Mesodermal cell (in vitro differentiated cells): Measurements from ENCODE around the gene HOXA3.
A peak's percentile ranks its signal among the peaks of the same experiment; 100 is the strongest.

Experiments used
- H3K27ac ChIP-seq: 2 replicates; pipeline ENCODE4 v1.7.0; 2013; ENCODE audit warnings: mild to moderate bottlenecking, low read depth, low read length, moderate library complexity; ENCODE audit not compliant: severe bottlenecking
- H3K36me3 ChIP-seq: 2 replicates; pipeline ENCODE4 v1.7.1; 2013; ENCODE audit warnings: mild to moderate bottlenecking, low read length, moderate library complexity; ENCODE audit not compliant: control insufficient read depth, insufficient read depth
- H3K4me1 ChIP-seq: one replicate; pipeline ENCODE4 v1.7.1; 2013; ENCODE audit warnings: mild to moderate bottlenecking, low read length; ENCODE audit not compliant: insufficient read depth, control insufficient read depth, poor library complexity, severe bottlenecking
- H3K4me3 ChIP-seq: 2 replicates; pipeline ENCODE4 v1.7.0; 2013; ENCODE audit warnings: low read length, control low read depth, mild to moderate bottlenecking; ENCODE audit not compliant: insufficient read depth, poor library complexity, severe bottlenecking; ENCODE audit errors: extremely low read depth
- H3K9me3 ChIP-seq: 2 replicates; pipeline ENCODE4 v1.7.1; 2013; ENCODE audit warnings: mild to moderate bottlenecking, low read length, moderate library complexity; ENCODE audit not compliant: control insufficient read depth
- WGBS, 2 experiments: methylation state at CpG; one replicate each; pipeline ENCODE4 v1.1.5; 2013; ENCODE audit warnings: missing lambda C conversion rate in 2 of 2; ENCODE audit not compliant: insufficient coverage in 2 of 2; 5-methylcytosine and 5-hydroxymethylcytosine counted together

HOXA3 gene

GRCh38 chr7:27133409-27134231 is 18.8 kb downstream of the HOXA3 start:
- WGBS, 2 experiments, result 11% methylated on average over 12 of the region's 18 CpGs
- H3K9me3 ChIP-seq, result no peaks in the 10 kb centered on the region
- H3K4me3 ChIP-seq, result no peak overlapping the region
- peaks cover 6% of the 10 kb centered on the region for H3K4me1 ChIP-seq
- no peaks in the 10 kb centered on the region for H3K36me3 ChIP-seq
- peak overlapping the region; percentile 5 for H3K27ac ChIP-seq

- Histone ChIP-seq H3K4me3 (no peak overlapping the region), H3K9me3 (no peaks in the 10 kb centered on the region), H3K27ac (no peak overlapping the region), H3K36me3 (no peaks in the 10 kb centered on the region), H3K4me1 (peaks cover 6% of the 10 kb centered on the region)
- WGBS, 2 experiments, result 6 to 31% methylated on average over 2 to 6 of the region's 6 CpGs
Observed at GRCh38 chr7:27132978-27133377, 19.4 kb downstream of the HOXA3 start.

DNA sequence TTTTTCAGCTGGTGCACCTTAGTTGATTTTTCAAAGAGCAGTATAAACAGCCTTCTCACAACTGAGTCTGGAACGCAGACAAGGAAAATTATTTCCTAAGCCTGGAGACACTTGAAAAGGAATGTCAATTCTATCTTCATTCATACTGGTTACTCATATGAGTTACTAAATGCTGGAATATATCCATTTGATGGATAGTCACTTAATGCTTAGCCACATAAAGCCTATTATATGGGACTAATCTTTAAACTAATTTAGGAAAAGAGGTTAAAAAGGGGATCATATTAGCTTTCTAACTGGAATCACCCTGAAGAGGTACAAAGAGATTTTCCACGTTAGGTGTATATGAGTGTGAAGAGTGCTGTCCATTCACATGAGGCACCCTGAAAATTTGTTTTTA is 20.2 kb downstream of the HOXA3 start:
- peaks cover 6% of the 10 kb centered on the region for H3K4me1 ChIP-seq
- WGBS, 2 experiments, result 0 to 45% methylated on average over 1 to 2 of the region's 2 CpGs

DNA sequence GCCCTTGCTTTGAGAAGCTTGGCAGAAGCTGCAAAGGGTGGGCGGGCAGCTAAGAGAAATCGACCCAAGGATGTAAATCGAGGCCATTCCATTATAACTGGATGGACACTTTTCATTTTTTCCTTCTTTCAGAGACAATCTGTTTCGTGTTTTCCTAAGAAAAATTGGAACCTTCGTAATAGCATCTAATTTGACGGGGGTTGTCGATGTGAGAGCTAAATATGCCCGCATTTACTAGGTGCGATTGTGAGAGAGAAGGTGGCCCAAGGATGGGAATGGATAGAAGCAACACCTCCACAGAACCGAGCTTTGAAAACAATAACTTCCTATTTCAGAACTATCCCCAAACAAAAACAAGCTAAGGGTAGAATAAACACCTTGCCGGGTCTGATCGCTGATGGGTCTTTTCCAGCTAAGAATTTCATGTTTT is 21.0 kb downstream of the HOXA3 start:
- WGBS, 2 experiments, result 6 to 15% methylated on average over 6 to 8 of the region's 12 CpGs
- Histone ChIP-seq H3K4me1 (peaks cover 6% of the 10 kb centered on the region), H3K36me3 (no peaks in the 10 kb centered on the region), H3K4me3 (peak overlapping the region; percentile 35), H3K9me3 (no peaks in the 10 kb centered on the region), H3K27ac (no peak overlapping the region)

More for the DNA sequence above, 20.2 kb downstream of the HOXA3 start:
- no peaks in the 10 kb centered on the region for H3K36me3 ChIP-seq
- no peak overlapping the region for H3K27ac ChIP-seq
- H3K4me3 ChIP-seq, result no peak overlapping the region
- no peaks in the 10 kb centered on the region for H3K9me3 ChIP-seq

DNA sequence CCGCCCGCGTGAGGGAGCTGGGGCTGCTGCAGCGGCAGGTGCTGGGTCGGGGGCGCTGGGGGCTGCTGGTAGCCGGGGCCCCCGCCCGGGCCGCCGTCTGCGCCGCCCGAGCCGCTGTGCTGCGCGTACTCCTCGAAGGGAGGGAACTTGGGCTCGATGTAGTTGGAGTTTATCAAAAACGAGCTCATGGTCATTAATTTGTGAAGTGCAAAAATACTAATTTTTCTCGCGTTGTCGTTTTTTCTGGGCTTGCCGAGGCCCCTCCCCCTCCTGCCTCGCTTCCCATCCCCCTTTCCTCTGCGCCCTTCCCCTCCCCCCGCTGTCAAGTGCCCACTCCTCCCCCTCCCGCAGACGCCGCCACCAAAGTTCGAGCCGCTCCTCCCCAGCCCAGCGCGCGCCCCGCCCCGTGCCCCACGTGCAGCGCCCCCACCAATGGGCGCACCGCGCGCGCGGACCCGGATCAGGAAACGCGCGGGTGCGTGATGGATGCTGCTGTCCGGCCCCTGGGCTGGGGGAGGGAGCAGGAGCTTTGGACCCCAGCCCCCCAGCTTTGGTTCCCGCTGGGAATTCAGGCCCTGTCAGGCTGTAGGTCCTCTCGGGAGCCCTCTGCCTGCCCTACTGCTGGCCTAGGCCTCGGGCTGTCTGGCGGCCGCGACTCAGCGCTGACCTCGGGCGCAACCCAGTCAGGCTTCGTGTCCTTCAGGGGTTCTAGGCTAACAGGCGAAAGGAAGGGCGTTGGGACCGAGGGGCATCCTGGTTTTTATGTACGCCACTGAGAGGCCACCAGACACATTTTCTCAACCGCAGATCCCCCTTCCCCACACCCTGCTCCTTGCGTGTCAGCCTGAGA is 21.6 kb downstream of the HOXA3 start, which contains the start of gene HOXA4:
HOXA4 (minus strand) TSS at position 218 of the 850 bp plus-strand sequence; CDS start at position 194, 24 bp downstream.
- whole genome bisulfite sequencing, 2 experiments, result 1 to 2% methylated on average over 37 to 40 of the region's 67 CpGs
- Histone ChIP-seq H3K27ac (no peak within 1 kb of the TSS), H3K4me3 (peak within 1 kb of the TSS; percentile 35), H3K4me1 (peaks cover 4% of the 10 kb centered on the region), H3K36me3 (no peaks in the 10 kb centered on the region), H3K9me3 (no peaks in the 10 kb centered on the region)

- Histone ChIP-seq H3K9me3 (no peaks in the 10 kb centered on the region), H3K4me1 (peaks cover 2% of the 10 kb centered on the region), H3K27ac (no peak overlapping the region), H3K4me3 (peak overlapping the region; percentile 35), H3K36me3 (no peaks in the 10 kb centered on the region)
- 1 to 2% methylated on average over 49 to 50 of the region's 72 CpGs for WGBS, 2 experiments
Observed at GRCh38 chr7:27129729-27130539, 22.4 kb downstream of the HOXA3 start.

GRCh38 chr7:27128776-27129728 is 23.3 kb downstream of the HOXA3 start:
- Histone ChIP-seq H3K9me3 (no peaks in the 10 kb centered on the region), H3K36me3 (no peaks in the 10 kb centered on the region), H3K27ac (no peak overlapping the region), H3K4me1 (peaks cover 2% of the 10 kb centered on the region), H3K4me3 (no peak overlapping the region)
- 7 to 11% methylated on average over 14 to 24 of the region's 28 CpGs for WGBS, 2 experiments

GRCh38 chr7:27128034-27128433 is 24.3 kb downstream of the HOXA3 start:
- peaks cover 2% of the 10 kb centered on the region for H3K4me1 ChIP-seq
- no peak overlapping the region for H3K27ac ChIP-seq
- 0% methylated on average over 1 of the region's 2 CpGs for WGBS, 2 experiments
- H3K36me3 ChIP-seq, result no peaks in the 10 kb centered on the region
- no peaks in the 10 kb centered on the region for H3K9me3 ChIP-seq
- no peak overlapping the region for H3K4me3 ChIP-seq

GRCh38 chr7:27126596-27127327 is 25.6 kb downstream of the HOXA3 start:
- Histone ChIP-seq H3K36me3 (no peaks in the 10 kb centered on the region), H3K4me1 (peaks cover 2% of the 10 kb centered on the region), H3K9me3 (no peaks in the 10 kb centered on the region), H3K4me3 (no peak overlapping the region), H3K27ac (no peak overlapping the region)
- WGBS, 2 experiments, result 0% methylated on average over 1 of the region's 3 CpGs
